Glomerular endothelial cell (primary cell): ENCODE results near the gene CD81. TPM values are rescaled to one million over a fixed set of nuclear protein-coding genes. Genes with fewer than 3 reads are reported as not detected.
"Not testable (repeated sequence)": the region's sequence is repeated elsewhere in the genome, so short reads cannot be mapped to it uniquely, and the experiment has no call there.

Source experiments
- DNase-seq: peaks from one replicate; pipeline ENCODE4 v3.0.0-alpha.2; 2011; ENCODE audit warnings: low read depth, low spot score; ENCODE audit errors: extremely low read depth
- total RNA-seq: library from RNA; depleted of rRNA; stranded (reverse); fragments of >200 nt; gene quantifications from 2 replicates; pipeline ENCODE4 v1.2.3, GENCODE V29; 2015

Gene CD81
- total RNA-seq, 1 donor from 2014 or later: 733 TPM

DNA sequence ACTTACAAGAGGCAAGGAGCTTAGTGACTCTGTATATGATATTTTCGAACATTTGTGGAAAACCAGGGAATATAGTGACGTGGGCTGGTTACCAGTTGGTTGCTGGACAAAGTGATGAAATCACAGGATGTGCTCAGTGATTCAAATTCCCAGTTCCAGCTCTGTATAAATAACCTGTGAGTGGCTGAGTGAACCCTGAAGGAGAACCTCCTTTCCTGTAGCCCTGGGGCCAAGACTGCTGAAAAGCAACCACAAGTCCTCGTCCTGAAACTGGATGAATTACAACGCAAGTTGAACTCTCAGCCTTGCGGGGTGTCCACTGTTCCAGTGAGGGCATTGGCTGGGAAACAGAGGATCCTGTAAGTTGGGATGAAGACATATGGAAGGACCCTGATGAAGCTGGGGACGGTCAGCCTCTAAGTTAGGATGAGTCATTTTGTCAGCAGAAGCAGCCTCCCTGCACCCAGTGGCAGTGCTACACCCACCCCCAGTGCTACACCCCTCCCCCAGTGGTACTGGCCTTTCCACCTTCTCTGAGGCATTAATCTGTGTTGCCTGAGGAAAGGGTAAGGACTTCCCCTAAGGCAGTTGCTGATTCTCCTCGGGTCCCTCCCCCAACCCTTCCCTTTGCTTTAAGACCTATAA lies 22.0 kb upstream of the CD81 start:
- no peak for DNase-seq

DNA sequence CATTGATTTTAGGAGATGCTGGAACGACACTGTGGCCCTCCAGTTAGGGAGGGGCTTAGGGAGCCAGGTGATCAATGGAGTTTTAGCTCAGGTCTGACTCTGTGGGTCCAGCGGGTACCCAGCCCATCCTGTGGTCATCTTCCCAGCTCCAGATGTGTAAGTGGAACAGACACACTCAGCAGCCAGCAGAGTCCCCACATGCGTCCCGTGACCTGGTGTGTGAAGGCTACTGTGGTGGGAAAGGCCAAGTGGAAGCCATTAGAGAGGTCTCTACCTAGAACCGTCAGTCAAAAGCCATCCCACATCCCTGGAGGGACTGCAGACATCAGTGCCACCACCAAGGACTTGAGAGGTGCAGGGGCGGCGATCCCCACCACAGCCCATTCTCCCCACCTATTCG lies 19.9 kb upstream of the CD81 start:
- no peak for DNase-seq

DNA sequence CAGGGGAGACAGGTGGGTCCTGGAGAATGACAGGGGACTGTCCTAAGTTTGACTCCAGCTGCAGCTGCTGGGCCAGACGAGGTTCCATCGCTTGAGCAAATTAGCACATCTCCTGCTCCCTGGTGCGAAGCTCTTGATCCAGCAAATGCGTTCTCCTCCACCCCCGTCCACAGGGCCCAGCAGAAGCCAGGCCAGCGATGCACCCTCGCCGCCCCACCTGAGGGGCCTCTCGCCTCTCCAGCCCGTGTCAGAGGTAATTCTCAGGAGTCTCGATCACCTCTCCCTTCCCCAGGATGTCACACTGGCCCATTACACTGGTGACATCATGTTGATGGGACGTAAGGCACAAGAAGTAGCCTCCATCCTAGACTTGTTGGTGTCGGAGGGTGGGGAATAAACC lies 19.5 kb upstream of the CD81 start:
- not testable (repeated sequence) for DNase-seq

DNA sequence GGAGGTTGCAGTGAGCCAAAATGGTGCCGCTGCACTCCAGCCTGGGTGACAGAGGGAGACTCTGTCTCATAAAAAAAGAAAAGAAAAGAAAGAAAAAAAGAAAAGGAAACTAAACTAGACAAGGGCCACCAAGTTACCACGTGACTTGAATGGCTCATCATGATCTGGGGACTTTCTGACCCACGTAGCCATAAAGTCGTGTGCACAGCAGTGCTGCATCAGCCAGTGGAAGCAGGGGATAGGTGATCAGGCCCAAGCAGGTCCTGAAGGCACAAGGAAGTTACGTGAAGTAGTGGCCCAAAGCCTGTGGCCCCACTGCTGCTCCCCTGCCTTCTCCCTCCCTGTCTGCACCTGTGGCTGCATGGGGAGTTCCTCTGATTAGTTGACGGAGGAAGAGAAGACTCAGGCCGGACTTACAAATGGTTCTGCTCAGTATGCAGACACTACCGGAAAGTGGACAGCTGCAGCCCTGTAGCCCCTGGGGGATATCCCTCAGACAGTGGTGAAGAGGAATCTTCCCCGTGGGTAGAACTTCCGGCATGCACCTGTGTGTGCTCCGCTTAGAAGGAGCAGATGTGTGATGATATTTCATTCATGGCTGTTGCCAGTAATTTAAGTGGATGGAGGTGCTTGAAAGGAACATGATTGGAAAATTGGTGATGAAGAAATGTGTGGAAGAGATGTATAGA lies 18.2 kb upstream of the CD81 start:
- DNase-seq: no peak

DNA sequence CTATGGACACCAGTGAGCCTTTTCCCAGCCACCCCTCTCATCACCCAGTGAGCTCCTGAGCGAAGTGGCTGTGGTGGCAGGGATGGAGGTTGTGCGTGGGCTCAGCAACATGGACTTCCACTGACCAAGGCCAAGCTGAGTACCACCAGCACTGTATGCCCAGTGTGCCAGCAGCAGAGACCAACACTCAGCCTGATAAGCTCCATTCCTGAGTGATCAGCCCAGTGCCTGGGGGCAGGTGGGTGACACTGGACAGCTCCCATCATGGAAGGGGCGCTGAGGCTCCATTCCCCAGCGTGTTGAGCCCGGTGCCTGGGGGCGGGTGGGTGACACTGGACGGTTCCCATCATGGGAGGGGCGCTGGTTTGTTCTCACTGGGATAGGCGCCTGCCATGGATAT lies 17.6 kb upstream of the CD81 start:
- DNase-seq: no peak

DNA sequence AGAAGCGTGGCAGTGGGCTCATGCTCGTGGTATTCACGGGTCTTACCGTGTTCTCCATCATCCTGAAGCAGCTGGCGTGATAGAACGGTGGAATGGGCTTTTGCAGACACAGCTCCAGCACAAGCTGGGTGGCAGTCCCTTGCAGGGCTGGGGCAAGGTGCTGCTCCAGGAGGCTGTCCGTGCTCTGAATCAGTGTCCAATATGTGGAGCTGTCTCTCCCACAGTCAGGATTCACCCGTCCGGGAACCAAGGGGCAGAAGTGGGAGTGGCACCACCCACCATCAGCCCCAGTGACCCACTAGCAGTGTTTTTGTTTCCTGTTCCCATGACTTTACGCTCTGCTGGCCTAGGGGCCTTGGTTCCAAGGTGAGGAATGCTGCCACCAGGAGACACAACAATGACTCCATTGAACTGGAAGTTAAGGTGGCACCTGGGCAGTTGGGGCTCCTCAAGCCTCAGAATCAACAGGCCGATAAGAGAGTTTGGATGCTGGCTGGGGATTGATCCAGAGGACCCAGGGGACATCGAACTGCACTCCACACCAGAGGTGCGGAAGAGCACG lies 16.9 kb upstream of the CD81 start:
- DNase-seq: no peak

DNA sequence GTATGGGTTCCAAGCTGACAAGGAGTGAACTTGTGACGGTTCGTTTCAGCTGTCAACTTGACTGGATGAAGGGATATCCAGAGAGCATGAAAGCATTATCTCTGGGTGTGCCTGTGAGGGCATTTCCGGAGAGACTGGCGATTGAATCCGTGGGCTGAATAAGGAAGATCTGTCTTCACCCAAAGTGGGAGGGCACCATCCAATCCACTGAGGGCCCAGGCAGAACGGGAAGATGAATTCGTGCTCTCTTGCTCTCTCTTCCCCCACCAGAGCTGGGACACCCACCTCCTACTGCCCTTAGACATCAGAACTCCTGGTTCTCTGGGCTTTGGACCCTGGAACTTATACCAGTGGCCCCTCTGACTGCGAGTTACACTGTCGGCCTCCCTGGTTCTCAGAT lies 15.5 kb upstream of the CD81 start:
- DNase-seq: no peak

DNA sequence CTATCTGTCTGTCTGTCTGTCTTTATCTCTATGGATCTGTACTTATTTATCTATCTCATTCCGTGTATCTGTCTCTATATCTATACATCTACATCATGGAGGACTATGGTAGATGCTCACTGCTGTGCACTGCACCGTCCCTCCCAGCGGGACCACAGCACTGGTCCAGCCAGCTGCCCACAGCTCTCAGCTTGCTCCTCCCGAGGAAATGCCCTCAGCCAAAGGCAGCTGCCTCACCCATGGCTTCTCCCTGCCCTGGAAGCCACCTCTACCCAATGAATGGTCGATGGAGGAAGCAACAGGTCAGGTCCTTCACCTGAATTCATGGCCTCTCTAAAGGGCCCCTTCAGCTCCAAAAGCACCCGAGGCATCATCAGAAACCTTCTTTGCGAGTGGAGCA lies 14.7 kb upstream of the CD81 start:
- no peak for DNase-seq

DNA sequence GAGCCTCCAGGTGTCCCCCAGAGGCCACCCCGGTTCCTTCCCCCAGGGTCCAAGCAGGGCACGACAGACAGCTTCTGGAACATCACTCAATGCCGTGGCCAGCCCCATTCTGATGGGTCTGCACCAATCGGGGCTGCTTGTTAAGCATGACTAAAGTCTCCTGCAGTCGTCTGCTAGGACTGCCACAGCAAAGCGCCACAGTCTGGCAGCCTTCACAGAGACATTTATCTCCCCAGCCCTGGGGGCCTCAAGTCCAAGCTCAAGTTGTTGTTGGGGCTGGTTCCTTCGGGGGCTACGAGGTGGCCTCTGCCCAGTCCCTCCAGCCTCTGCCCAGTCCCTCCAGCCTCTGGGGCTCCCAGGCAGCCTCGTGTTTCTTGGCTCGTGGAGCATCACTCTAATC lies 14.0 kb upstream of the CD81 start:
- DNase-seq: no peak

DNA sequence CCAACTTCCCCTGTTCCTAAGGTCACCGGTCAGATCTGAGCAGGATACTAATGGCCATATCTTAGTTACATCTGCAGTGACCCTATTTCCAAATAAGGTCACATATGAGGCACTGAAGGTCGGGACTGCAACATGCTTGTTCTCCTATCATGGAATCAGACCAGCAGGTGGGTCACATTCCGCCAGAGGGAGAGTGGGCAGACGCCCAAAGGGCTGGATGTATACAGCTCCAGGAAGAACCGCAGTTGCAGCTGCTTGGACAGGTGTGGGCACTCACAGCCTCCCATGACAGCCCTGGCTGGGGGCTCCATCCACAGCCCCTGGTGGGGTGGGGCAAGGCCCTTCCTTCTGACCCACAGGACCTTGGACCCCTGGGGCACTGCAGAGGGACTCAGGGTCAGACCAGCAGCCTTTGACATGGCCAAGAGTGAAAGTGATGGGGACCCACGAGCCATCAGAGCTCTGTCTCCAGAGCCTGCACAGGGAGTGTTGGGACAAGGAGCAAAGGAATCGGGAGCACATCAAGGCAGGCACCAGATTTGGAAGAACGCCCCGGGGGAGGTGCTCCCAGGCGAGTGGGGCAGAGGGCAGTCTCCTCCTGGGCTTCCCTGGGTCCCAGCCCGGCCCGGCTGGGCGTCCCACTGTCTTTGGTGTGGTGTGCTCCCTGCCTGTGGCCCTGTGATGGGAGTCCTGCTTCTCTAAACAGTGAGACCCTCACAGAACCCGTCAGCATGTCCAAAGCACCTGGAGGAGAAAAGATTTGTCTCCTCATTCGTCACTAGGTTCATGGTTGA lies 13.3 kb upstream of the CD81 start:
- no peak for DNase-seq

DNA sequence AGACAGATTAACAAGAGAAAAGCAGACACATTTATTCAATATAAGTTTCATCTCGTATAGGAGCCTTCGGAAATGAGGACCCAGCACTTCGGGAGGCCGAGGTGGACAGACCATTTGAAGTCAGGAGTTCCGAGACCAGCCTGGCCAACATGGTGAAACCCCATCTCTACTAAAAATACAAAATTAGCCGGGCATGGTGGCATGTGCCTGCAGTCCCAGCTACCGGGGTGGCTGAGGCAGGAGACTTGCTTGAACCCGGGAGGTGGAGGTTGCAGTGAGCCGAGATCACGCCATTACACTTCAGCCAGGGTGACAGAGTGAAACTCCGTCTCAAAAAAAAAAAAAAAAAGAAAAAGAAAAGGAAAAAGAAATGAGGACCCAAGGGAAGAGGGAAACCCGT lies 12.7 kb upstream of the CD81 start:
- not testable (repeated sequence) for DNase-seq

DNA sequence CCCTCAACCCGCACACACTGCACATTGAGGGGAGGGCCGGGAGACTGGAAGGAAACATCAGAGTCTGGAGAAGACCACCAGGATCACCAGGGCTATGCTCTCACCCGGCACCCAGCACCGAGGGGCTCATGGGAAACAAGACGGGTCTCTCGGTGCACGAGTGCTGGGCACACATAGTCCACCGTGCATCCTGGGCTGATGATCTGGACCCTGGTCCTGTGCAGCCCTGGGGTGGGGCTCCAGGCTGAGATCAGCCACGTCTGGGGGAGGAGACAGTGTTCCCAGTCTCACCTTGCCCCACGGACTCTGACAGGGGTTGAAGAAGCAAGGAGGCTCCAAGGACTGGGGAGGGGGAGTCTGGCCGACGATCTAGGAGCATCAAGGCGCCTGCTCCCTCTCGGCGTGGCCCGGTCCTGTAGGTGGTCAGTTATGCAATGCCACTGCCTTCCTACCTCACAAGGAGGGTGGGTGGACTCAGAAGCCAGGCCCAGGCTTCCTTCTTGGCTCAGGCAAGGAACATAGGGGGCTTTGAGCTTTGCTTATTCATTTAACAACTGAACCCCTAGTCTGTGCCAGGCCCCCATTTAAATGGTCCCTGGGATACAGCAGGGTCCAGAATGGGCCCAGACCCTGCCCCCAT lies 11.4 kb upstream of the CD81 start:
- DNase-seq: no peak

DNA sequence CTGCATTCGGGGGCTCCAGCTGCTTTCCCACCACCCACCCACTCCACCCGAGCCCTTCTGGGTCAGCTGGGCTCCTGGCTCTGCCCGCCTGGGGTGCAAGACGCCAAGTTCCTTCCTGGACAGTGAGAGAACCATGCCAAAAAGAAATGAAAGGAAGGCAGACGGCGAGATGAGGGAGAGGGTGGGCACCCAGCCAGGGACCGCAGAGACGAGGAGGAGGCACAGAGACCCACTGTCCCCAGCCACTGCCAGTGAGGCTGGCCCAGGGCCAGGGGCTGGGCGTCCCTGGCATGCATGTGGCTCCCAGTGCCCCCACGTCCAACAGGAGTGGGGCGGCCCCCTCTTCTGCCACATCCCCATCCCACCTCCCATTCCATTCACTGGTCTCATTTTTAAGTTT lies 10.8 kb upstream of the CD81 start:
- no peak for DNase-seq

DNA sequence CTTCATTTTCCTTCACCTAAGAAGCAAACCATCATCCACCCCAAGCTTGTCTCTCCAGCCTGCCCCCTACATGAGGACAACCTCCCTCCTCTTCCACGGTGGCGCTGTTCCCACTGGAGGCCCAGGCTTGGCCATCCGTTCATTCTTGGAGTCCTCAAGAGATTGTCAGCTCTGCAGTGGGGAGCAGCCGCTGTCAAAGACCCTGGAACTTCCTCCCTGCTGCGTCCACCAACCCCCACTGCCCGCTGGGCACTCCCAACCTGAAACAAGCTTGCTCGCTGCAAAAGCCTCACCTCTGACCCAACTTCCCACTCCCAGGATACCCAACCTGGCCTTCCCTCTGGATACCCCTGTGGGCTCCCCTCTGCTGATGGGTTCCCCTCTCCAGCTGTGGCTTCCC lies 10.4 kb upstream of the CD81 start:
- no peak for DNase-seq

DNA sequence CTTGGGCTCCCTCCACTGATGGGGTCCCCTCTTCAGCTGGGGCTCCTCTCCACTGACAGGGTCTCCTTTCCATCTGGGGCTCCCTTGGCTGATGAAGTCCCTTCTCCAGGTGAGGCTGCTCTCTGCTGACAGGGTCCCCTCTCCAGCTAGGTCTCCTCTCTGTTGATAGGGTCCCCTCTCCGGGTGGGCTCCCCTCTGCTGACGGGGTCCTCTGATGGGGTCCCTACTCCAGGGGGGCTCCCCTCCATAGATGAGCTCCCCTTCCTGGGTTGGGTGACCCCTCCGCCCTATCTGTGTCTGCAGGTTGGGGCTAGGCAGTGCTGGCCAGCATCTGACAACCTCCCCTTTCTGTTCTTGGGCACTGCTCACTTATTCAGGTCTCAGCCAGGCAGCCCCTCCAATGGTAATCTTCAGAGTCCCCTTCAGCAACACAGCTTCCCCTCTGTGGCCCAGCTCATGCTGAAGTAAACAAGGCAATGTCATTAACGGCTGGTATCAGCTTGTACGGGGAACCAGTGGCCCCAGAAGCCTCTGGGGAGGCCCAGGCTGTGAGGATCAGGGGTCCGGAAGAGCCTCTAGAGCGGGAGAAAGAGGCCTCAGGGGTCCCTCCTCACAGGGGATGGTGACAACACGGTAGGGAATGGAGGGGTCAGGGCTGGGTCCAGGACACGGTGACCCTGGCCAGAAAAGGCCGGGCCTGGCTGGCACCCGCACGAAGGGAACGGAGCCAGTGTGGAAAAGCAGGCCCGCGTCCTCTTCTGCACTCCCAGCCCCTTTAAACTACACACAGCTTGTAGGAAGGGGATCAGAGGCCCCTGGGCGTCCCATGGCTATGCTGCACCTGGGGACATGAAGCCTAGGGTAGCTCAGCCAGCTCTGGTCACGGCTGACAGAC lies 9.6 kb upstream of the CD81 start:
- no peak for DNase-seq

DNA sequence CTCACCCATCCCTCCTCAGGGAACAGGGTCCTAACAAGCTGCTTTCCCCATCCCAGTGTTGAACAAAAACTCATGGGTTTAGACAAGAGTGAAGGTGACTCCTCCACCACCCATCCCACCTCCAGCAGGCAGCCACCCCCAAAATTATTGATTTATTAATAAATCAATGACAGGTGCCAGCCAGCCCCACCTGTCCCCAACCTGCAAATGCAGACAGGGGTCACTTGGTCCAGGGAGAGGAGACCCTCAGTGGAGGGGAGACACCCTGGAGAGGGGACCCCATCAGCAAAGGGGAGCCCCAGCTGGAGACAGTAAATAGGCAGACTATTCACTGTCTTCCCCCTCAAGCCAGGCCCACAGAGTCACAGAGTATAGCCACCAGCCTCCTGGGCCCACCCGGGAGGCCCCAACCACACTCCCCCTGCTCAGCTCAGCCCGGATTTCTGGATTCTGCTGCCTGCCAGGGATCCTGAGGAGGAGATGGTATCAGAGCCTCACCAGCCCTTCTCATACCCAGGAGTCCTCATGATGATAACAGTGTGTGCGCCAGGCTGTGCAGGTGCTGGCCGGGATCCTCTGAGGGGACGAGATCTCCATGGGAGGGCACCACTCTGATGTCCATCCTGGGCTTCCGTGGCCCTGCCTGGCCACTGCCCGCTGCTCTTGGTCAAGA lies 8.8 kb upstream of the CD81 start:
- no peak for DNase-seq

DNA sequence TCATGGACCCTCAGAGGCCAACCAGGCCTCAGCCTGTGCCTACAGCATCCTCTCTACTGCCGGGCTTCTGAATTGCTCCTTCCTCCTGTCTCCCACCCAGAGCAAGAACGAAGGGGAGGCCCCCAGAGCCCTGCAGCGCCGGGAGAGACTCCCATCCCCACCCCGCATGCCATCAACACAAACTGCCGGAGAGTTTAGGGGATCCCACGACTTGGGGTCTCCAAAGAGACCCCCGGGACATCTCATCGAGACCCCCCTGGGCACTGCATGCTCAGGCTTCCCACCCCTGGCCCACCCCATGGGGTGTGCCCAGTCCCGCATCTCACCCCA lies 8.3 kb upstream of the CD81 start:
- DNase-seq: no peak

DNA sequence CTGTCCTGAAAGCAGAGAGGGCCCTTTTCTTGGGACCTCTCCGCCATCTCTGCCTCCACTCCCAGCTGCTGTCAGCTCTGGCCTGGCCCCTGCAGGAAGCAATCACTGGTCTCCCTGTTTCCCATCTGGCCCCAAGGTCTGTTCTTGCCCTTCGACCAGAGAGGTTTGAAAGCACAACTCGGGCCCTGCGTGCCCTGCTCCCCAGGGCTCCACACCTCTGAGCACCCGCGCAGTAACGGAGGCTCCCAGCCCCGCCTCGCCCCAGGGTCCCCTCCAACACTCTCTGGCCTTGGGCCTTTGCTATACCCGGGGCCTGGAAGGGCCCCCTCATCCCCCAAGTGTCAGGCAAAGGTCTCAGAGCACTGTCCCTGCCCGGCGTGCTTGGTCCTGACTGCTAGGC lies 7.8 kb upstream of the CD81 start:
- no peak for DNase-seq

DNA sequence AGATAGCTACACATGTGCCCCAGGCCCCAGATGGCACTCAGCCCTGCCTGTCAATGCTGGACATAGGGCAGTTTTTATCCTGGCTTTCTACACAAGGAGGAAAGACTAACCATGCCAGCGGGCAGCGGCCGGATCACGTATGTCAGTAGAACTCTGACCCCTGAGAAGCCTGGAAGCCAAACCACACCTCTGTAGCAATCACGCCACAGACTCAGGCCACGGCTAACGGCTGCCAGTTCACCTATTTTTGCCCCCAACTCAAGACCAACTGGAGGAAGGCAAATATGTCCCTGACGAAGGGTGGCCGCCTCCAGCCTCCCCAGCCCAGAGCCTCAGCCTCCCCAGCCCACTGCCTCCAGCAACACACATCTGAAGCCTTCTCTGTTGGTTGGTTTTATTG lies 7.2 kb upstream of the CD81 start:
- no peak for DNase-seq
